PC-9 (cell line): ENCODE measurements around the gene APOLD1.

Experiments
- EZH2 ChIP-seq: fragments of 200-600 bp; sonication (generic); IDR thresholded peaks from 2 replicates; pipeline ENCODE4 v1.8.0; 2017; ENCODE audit warnings: antibody characterized with exemption, low read depth
- TF ChIP-seq, protein P1 (sequence below): fragments of 200-600 bp; sonication (generic); conservative IDR thresholded peaks from 2 replicates; pipeline ENCODE4 v1.6.1; 2017; ENCODE audit warnings: mixed run types, antibody characterized with exemption, mild to moderate bottlenecking, moderate library complexity

DNA sequence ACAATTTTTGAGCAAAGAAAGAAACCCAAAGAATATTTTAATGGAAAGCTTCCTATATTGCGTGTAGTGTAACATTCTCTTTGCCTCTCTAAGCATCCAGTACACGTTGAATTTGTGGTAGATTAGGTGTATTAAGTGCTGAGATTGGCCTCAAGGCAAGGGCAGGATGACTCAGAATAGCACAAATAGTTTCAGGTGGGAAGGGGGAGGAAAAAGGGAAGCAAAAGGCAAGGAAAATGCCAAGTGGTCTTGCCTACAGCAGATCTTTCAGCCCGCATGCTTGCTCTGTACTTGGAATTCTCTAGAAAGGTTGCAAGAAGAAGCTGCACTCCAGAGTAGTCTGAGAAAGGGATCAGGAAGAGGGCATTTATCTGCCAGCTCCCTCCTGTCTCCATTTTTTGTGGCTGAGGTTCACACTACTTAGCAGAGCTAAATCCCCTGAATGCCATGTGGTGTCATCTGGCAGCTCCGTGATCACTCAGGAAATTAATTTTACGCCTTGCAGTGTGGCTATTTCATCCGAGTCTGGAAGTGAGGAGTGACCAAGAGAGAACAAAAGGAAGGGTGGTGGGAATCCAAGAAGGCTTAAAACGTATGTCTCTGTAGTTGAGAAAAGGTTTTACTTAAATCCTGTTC, 39.8 kb upstream of the APOLD1 start:
- TF ChIP-seq, protein P1, sequence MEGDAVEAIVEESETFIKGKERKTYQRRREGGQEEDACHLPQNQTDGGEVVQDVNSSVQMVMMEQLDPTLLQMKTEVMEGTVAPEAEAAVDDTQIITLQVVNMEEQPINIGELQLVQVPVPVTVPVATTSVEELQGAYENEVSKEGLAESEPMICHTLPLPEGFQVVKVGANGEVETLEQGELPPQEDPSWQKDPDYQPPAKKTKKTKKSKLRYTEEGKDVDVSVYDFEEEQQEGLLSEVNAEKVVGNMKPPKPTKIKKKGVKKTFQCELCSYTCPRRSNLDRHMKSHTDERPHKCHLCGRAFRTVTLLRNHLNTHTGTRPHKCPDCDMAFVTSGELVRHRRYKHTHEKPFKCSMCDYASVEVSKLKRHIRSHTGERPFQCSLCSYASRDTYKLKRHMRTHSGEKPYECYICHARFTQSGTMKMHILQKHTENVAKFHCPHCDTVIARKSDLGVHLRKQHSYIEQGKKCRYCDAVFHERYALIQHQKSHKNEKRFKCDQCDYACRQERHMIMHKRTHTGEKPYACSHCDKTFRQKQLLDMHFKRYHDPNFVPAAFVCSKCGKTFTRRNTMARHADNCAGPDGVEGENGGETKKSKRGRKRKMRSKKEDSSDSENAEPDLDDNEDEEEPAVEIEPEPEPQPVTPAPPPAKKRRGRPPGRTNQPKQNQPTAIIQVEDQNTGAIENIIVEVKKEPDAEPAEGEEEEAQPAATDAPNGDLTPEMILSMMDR = no peak
- no peak for TF ChIP-seq EZH2
